Measurements from ENCODE around the gene CTAG1B. TPM values are rescaled to one million over a fixed set of nuclear protein-coding genes. Genes with fewer than 3 reads are reported as not detected.

CTAG1B gene
- total RNA-seq, 1 experiment from 2014 or later = not detected

GRCh38 chrX:154603438-154604430, 15.3 kb downstream of the CTAG1B start:
- H3K27me3 ChIP-seq (replicated peaks; ENCODE audit: insufficient read depth, low read depth, low read length, poor library complexity) = no peaks in the 10 kb centered on the region
- no peak overlapping the region for H3K27ac ChIP-seq (ENCODE audit: low read depth, low read length, poor library complexity, severe bottlenecking)
- ChIA-PET POLR2A (ENCODE audit: low non-redundant PET) (no interaction called here), CTCF (no interaction called here)
- TF ChIP-seq, protein P1, sequence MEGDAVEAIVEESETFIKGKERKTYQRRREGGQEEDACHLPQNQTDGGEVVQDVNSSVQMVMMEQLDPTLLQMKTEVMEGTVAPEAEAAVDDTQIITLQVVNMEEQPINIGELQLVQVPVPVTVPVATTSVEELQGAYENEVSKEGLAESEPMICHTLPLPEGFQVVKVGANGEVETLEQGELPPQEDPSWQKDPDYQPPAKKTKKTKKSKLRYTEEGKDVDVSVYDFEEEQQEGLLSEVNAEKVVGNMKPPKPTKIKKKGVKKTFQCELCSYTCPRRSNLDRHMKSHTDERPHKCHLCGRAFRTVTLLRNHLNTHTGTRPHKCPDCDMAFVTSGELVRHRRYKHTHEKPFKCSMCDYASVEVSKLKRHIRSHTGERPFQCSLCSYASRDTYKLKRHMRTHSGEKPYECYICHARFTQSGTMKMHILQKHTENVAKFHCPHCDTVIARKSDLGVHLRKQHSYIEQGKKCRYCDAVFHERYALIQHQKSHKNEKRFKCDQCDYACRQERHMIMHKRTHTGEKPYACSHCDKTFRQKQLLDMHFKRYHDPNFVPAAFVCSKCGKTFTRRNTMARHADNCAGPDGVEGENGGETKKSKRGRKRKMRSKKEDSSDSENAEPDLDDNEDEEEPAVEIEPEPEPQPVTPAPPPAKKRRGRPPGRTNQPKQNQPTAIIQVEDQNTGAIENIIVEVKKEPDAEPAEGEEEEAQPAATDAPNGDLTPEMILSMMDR (conservative IDR thresholded peaks at IDR 0.05; ENCODE audit: low read depth, low read length) = no peak
- TF ChIP-seq EZH2 (IDR thresholded peaks at IDR 0.05; ENCODE audit: borderline replicate concordance, low read depth, low read length, poor library complexity, severe bottlenecking) = no peak
- intact Hi-C loops (cut with micrococcal nuclease; ENCODE audit: unreplicated experiment) = no loop called here
- no TSS peak for BruUV-seq (replicated peaks)
- H3K36me3 ChIP-seq (ENCODE audit: insufficient read depth, low read length, poor library complexity, severe bottlenecking) = no peaks in the 10 kb centered on the region
- H3K4me1 ChIP-seq (ENCODE audit: insufficient read depth, low read length, poor library complexity, severe bottlenecking) = no peaks in the 10 kb centered on the region
- DNase-seq (ENCODE audit: low spot score) = peak; percentile 41
- H3K9me3 ChIP-seq (ENCODE audit: low read depth, low read length, poor library complexity, severe bottlenecking) = no peaks in the 10 kb centered on the region
- H3K4me3 ChIP-seq (ENCODE audit: low read depth, low read length, poor library complexity, severe bottlenecking) = no peak overlapping the region

- no TSS peak for BruUV-seq (replicated peaks)
- ChIA-PET CTCF (no interaction called here), POLR2A (ENCODE audit: low non-redundant PET) (no interaction called here)
- intact Hi-C loops (cut with micrococcal nuclease; ENCODE audit: unreplicated experiment) = no loop called here
- Histone ChIP-seq H3K27me3 (replicated peaks; ENCODE audit: insufficient read depth, low read depth, low read length, poor library complexity) (no peaks in the 10 kb centered on the region), H3K27ac (ENCODE audit: low read depth, low read length, poor library complexity, severe bottlenecking) (no peak overlapping the region), H3K4me1 (ENCODE audit: insufficient read depth, low read length, poor library complexity, severe bottlenecking) (no peaks in the 10 kb centered on the region), H3K9me3 (ENCODE audit: low read depth, low read length, poor library complexity, severe bottlenecking) (no peaks in the 10 kb centered on the region), H3K4me3 (ENCODE audit: low read depth, low read length, poor library complexity, severe bottlenecking) (no peak overlapping the region), H3K36me3 (ENCODE audit: insufficient read depth, low read length, poor library complexity, severe bottlenecking) (no peaks in the 10 kb centered on the region)
- DNase-seq (ENCODE audit: low spot score) = no peak
- TF ChIP-seq, protein P1 (conservative IDR thresholded peaks at IDR 0.05; ENCODE audit: low read depth, low read length) = no peak
- no peak for TF ChIP-seq EZH2 (IDR thresholded peaks at IDR 0.05; ENCODE audit: borderline replicate concordance, low read depth, low read length, poor library complexity, severe bottlenecking)
These were observed 16.2 kb downstream of the CTAG1B start for GRCh38 chrX:154602766-154603437.

- TF ChIP-seq EZH2 (IDR thresholded peaks at IDR 0.05; ENCODE audit: borderline replicate concordance, low read depth, low read length, poor library complexity, severe bottlenecking) = no peak
- TF ChIP-seq, protein P1 (conservative IDR thresholded peaks at IDR 0.05; ENCODE audit: low read depth, low read length) = no peak
- Histone ChIP-seq H3K27me3 (replicated peaks; ENCODE audit: insufficient read depth, low read depth, low read length, poor library complexity) (no peaks in the 10 kb centered on the region), H3K4me3 (ENCODE audit: low read depth, low read length, poor library complexity, severe bottlenecking) (no peak overlapping the region), H3K4me1 (ENCODE audit: insufficient read depth, low read length, poor library complexity, severe bottlenecking) (no peaks in the 10 kb centered on the region), H3K27ac (ENCODE audit: low read depth, low read length, poor library complexity, severe bottlenecking) (no peak overlapping the region), H3K36me3 (ENCODE audit: insufficient read depth, low read length, poor library complexity, severe bottlenecking) (no peaks in the 10 kb centered on the region), H3K9me3 (ENCODE audit: low read depth, low read length, poor library complexity, severe bottlenecking) (no peaks in the 10 kb centered on the region)
- intact Hi-C loops (cut with micrococcal nuclease; ENCODE audit: unreplicated experiment) = no loop called here
- BruUV-seq (replicated peaks) = no TSS peak
- no peak for DNase-seq (ENCODE audit: low spot score)
- ChIA-PET CTCF (no interaction called here), POLR2A (ENCODE audit: low non-redundant PET) (no interaction called here)
These were observed 16.9 kb downstream of the CTAG1B start for GRCh38 chrX:154602226-154602625.

Measured in A673 (cell line).